ENCODE measurements around the gene COQ3.

- TF ChIP-seq CTCF (conservative IDR thresholded peaks at IDR 0.05 in 1 of 2, IDR thresholded peaks at IDR 0.05 in 1 of 2; ENCODE audit: extremely low read depth in 1 of 2, insufficient read depth in 1 of 2, low read depth in 1 of 2, low read length in 2 of 2): no peak
- no peak for TF ChIP-seq EZH2 (IDR thresholded peaks at IDR 0.05; ENCODE audit: borderline replicate concordance, low read length)
These were observed 62.5 kb downstream of the COQ3 start for GRCh38 chr6:99331531-99331930.
